Measurements from ENCODE around the gene GABBR2.

DNA sequence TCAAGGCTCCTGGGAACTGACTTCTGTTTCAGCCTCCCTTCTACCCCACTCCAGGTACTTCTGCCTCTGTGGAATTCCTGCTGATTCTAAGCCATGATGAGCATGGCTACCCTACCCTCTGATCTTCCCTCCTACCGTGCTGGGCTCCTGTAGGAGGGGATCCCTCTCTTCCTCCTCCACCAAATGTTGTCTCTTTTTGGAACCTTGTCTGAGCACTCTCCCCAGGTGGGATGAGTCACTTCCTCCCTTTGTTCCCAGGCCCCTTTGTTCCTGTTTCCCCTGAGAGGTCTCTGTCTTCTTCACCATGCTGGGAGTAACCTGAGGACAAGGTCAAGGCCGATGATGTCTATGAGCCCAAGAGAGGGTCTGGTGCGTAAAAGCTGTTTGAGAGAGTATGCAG lies 213.2 kb downstream of the GABBR2 start:
- TF ChIP-seq POLR2A (IDR thresholded peaks at IDR 0.05): no peak
- TF ChIP-seq, protein P1, sequence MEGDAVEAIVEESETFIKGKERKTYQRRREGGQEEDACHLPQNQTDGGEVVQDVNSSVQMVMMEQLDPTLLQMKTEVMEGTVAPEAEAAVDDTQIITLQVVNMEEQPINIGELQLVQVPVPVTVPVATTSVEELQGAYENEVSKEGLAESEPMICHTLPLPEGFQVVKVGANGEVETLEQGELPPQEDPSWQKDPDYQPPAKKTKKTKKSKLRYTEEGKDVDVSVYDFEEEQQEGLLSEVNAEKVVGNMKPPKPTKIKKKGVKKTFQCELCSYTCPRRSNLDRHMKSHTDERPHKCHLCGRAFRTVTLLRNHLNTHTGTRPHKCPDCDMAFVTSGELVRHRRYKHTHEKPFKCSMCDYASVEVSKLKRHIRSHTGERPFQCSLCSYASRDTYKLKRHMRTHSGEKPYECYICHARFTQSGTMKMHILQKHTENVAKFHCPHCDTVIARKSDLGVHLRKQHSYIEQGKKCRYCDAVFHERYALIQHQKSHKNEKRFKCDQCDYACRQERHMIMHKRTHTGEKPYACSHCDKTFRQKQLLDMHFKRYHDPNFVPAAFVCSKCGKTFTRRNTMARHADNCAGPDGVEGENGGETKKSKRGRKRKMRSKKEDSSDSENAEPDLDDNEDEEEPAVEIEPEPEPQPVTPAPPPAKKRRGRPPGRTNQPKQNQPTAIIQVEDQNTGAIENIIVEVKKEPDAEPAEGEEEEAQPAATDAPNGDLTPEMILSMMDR (IDR thresholded peaks at IDR 0.05): no peak

Data from uterus (tissue), 2 donors.